Endodermal cell (in vitro differentiated cells): ENCODE results near the gene PRR3. TPM values are rescaled to one million over a fixed set of nuclear protein-coding genes. Genes with fewer than 3 reads are reported as not detected.
A peak's percentile ranks its signal among the peaks of the same experiment; 100 is the strongest.

Experiments
- DNase-seq: peaks from one replicate; pipeline ENCODE4 v3.0.0-alpha.2; 2017
- H3K27ac ChIP-seq: 2 replicates; pipeline ENCODE4 v1.5.1; 2013; ENCODE audit warnings: mild to moderate bottlenecking, low read depth, low read length, moderate library complexity
- H3K27me3 ChIP-seq: 2 replicates; pipeline ENCODE4 v1.6.1; 2013; ENCODE audit warnings: mild to moderate bottlenecking, low read length, moderate library complexity; ENCODE audit not compliant: insufficient read depth, control insufficient read depth, poor library complexity, severe bottlenecking
- H3K36me3 ChIP-seq: 2 replicates; pipeline ENCODE4 v1.7.0; 2013; ENCODE audit warnings: mild to moderate bottlenecking, low read length, moderate library complexity; ENCODE audit not compliant: control insufficient read depth, insufficient read depth
- H3K4me1 ChIP-seq: one replicate; pipeline ENCODE4 v1.7.0; 2013; ENCODE audit warnings: low read length; ENCODE audit not compliant: control insufficient read depth, insufficient read depth
- H3K4me3 ChIP-seq: 2 replicates; pipeline ENCODE4 v1.5.1; 2013; ENCODE audit warnings: mild to moderate bottlenecking, low read length, moderate library complexity
- H3K9ac ChIP-seq: 2 replicates; pipeline ENCODE4 v1.6.1; 2013; ENCODE audit warnings: mild to moderate bottlenecking, low read length, moderate library complexity; ENCODE audit not compliant: poor library complexity, severe bottlenecking; ENCODE audit errors: extremely low read depth
- H3K9me3 ChIP-seq: 2 replicates; pipeline ENCODE4 v1.6.1; 2013; ENCODE audit warnings: mild to moderate bottlenecking, low read length, moderate library complexity; ENCODE audit not compliant: control insufficient read depth
- H3K27ac Mint-ChIP-seq: 2 replicates; pipeline ENCODE4 v1.8.0; 2020; ENCODE audit warnings: mixed read lengths
- H3K27me3 Mint-ChIP-seq: 2 replicates; pipeline ENCODE4 v1.8.0; 2021; ENCODE audit warnings: mild to moderate bottlenecking, mixed read lengths; ENCODE audit not compliant: insufficient read depth
- H3K36me3 Mint-ChIP-seq: 2 replicates; pipeline ENCODE4 v1.8.0; 2020; ENCODE audit warnings: low read depth, mixed read lengths
- H3K4me1 Mint-ChIP-seq: 2 replicates; pipeline ENCODE4 v1.8.0; 2020; ENCODE audit warnings: mixed read lengths
- H3K4me3 Mint-ChIP-seq: 2 replicates; pipeline ENCODE4 v1.8.0; 2020; ENCODE audit warnings: mild to moderate bottlenecking, moderate library complexity, mixed read lengths
- H3K9me3 Mint-ChIP-seq: 2 replicates; pipeline ENCODE4 v1.8.0; 2020; ENCODE audit warnings: mild to moderate bottlenecking, mixed read lengths
- WGBS, 2 experiments: methylation state at CpG; one replicate each; pipeline versions ENCODE4 v1.1.5 to v1.1.7; 2013; ENCODE audit warnings: missing lambda C conversion rate in 2 of 2, mixed read lengths in 1 of 2; ENCODE audit not compliant: insufficient coverage in 1 of 2, insufficient read length in 1 of 2; 5-methylcytosine and 5-hydroxymethylcytosine counted together
- total RNA-seq, 2 donors: library from RNA; stranded (reverse); fragmentation: NEBNext Ultra II Directional in 1 of 2; extraction: Animal tissue kit (Norgen Biotek cat#: 25700) in 1 of 2; gene quantifications; 2 replicates in 1 of 2; 3 replicates in 1 of 2; pipeline ENCODE4 v1.2.1, GENCODE V29; 2021
- TF ChIP-seq, protein P1 (sequence below): fragments of 200-600 bp; sonication (generic); conservative IDR thresholded peaks from 2 replicates; pipeline ENCODE4 v1.5.0; 2021; ENCODE audit warnings: antibody characterized with exemption, mild to moderate bottlenecking

Gene PRR3
- total RNA-seq, 2 donors from 2014 or later = 10.9 to 12.0 TPM

DNA sequence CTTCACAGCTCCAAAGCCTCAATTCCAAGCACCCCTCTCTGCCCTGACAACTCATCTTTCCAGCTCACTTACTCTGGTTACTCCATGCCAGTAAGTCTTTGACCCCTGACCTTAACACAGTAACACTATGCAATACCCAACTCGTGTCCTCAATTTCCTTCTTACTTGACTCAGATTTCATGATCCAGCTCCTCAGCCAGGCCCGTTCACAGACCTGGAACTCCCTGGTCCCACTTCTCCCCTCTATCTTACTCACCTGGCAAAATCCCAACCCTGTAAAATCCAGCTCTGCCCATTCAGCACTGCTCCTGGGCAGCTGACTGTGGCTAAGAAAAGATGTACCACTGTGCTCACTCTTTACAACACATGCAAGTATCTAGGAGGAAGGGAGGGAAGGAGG is 8.7 kb upstream of the PRR3 start:
- H3K4me3 Mint-ChIP-seq = no peak overlapping the region
- no peaks in the 10 kb centered on the region for H3K9me3 Mint-ChIP-seq
- peaks cover 52% of the 10 kb centered on the region for H3K36me3 Mint-ChIP-seq
- Histone ChIP-seq H3K4me3 (no peak overlapping the region), H3K36me3 (peaks cover 66% of the 10 kb centered on the region), H3K4me1 (no peaks in the 10 kb centered on the region), H3K9me3 (no peaks in the 10 kb centered on the region), H3K9ac (no peak overlapping the region), H3K27ac (no peak overlapping the region), H3K27me3 (no peaks in the 10 kb centered on the region)
- TF ChIP-seq, protein P1, sequence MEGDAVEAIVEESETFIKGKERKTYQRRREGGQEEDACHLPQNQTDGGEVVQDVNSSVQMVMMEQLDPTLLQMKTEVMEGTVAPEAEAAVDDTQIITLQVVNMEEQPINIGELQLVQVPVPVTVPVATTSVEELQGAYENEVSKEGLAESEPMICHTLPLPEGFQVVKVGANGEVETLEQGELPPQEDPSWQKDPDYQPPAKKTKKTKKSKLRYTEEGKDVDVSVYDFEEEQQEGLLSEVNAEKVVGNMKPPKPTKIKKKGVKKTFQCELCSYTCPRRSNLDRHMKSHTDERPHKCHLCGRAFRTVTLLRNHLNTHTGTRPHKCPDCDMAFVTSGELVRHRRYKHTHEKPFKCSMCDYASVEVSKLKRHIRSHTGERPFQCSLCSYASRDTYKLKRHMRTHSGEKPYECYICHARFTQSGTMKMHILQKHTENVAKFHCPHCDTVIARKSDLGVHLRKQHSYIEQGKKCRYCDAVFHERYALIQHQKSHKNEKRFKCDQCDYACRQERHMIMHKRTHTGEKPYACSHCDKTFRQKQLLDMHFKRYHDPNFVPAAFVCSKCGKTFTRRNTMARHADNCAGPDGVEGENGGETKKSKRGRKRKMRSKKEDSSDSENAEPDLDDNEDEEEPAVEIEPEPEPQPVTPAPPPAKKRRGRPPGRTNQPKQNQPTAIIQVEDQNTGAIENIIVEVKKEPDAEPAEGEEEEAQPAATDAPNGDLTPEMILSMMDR = no peak
- H3K27me3 Mint-ChIP-seq = no peaks in the 10 kb centered on the region
- no peaks in the 10 kb centered on the region for H3K4me1 Mint-ChIP-seq
- no peak for DNase-seq
- H3K27ac Mint-ChIP-seq = no peak overlapping the region
- 93 to 100% methylated on average over 1 to 2 of the region's 2 CpGs for WGBS, 2 experiments

DNA sequence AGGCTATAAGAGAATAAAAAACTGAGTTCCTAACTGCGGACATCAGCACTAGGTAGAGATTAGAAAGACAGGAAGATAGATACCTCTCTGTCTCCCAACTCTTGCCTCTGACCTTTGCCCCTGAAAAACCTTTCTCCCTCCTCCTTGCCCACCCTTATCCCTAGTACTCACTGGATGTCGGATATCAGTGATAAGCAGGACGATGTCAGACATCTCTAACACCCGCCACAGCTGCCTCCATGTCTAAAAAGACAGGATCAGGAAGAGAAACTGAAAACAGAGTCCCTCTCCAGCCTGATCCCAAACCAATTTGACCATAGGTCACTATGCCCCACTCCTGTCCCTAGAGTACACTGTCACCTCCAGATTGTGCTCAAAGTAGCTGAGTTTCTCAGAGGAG is 2.7 kb upstream of the PRR3 start:
- no peaks in the 10 kb centered on the region for H3K4me1 ChIP-seq
- H3K9me3 Mint-ChIP-seq = no peaks in the 10 kb centered on the region
- H3K36me3 ChIP-seq = peaks cover 49% of the 10 kb centered on the region
- no peak overlapping the region for H3K27ac Mint-ChIP-seq
- peak overlapping the region; percentile 89 for H3K4me3 Mint-ChIP-seq
- H3K9ac ChIP-seq = peak overlapping the region; percentile 73
- no peak for DNase-seq
- 92 to 94% methylated on average over 4 of the region's 4 CpGs for WGBS, 2 experiments
- H3K4me1 Mint-ChIP-seq = peaks cover 18% of the 10 kb centered on the region
- no peaks in the 10 kb centered on the region for H3K27me3 Mint-ChIP-seq
- peaks cover 51% of the 10 kb centered on the region for H3K36me3 Mint-ChIP-seq
- H3K4me3 ChIP-seq = peak overlapping the region; percentile 89
- H3K9me3 ChIP-seq = no peaks in the 10 kb centered on the region
- TF ChIP-seq, protein P1 = no peak
- no peak overlapping the region for H3K27ac ChIP-seq
- no peaks in the 10 kb centered on the region for H3K27me3 ChIP-seq

DNA sequence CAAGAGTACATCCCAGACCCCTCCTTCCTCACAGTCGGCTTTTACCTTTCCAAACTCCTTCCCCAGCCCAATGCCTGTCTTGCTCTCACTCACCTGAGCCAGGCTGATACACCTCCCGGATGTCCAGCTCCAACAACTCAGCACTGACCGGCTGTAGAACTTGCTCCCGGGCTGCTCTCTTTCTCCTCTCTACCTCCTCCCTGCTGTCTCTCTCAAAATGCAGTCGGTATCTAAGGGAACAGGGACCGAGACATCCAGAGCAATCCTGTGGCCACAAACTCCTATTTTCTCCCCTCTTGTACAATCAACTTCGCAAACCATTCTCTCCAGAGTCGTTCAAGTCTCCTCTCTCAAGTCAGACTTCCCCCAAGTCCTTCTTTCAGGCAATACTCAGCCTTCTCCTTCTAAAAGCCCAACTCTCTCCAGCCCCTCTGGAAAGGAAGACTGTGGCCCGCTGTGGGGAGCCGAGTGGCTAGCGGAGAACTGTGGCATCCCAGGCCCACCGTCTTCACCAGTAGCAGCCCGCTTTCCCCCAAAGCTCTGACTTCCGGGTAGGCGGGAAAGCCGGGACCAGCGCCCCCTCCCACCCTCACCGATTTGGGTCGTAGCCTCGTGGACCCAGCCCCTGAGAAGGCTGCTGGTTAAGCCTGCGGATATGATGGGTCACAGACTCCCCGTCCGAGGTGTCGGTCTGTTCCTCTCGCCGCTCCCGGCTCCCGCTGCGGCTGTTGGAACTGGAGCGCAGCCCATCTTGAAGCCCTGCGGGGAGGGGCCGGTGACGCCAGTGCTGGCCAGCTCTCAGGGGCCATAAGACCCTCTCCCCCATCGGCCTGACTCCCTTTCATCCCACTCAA is 1.9 kb upstream of the PRR3 start:
- TF ChIP-seq, protein P1 = peak; percentile 18
- H3K36me3 ChIP-seq = peaks cover 48% of the 10 kb centered on the region
- H3K4me3 ChIP-seq = peak overlapping the region; percentile 89
- Mint-ChIP-seq H3K27ac (peak overlapping the region; percentile 98), H3K4me3 (peak overlapping the region; percentile 89), H3K4me1 (peaks cover 18% of the 10 kb centered on the region), H3K36me3 (peaks cover 49% of the 10 kb centered on the region), H3K9me3 (no peaks in the 10 kb centered on the region), H3K27me3 (no peaks in the 10 kb centered on the region)
- peak overlapping the region; percentile 97 for H3K27ac ChIP-seq
- 12 to 30% methylated on average over 12 to 34 of the region's 34 CpGs for whole genome bisulfite sequencing, 2 experiments
- H3K9ac ChIP-seq = peak overlapping the region; percentile 73
- peak; percentile 86 for DNase-seq
- no peaks in the 10 kb centered on the region for H3K9me3 ChIP-seq
- no peaks in the 10 kb centered on the region for H3K27me3 ChIP-seq
- H3K4me1 ChIP-seq = no peaks in the 10 kb centered on the region
